Mucosa of rectum (tissue), 2 donors: ENCODE results near the gene MTMR1.
A peak's percentile ranks its signal among the peaks of the same experiment; 100 is the strongest.

Experiments
- H3K27ac ChIP-seq, 2 donors: one replicate each; pipeline ENCODE4 v1.7.0; 2013; ENCODE audit warnings: inconsistent platforms in 2 of 2, low read depth in 2 of 2, low read length in 2 of 2
- H3K27me3 ChIP-seq, 2 donors: one replicate each; pipeline ENCODE4 v1.7.0; 2013; ENCODE audit warnings: low read length in 2 of 2; ENCODE audit not compliant: control insufficient read depth in 2 of 2, insufficient read depth in 2 of 2
- H3K36me3 ChIP-seq, 2 donors: one replicate each; pipeline ENCODE4 v1.7.0; 2013; ENCODE audit warnings: low read length in 2 of 2; ENCODE audit not compliant: control insufficient read depth in 2 of 2, insufficient read depth in 2 of 2
- H3K4me1 ChIP-seq, 2 donors: one replicate each; pipeline ENCODE4 v1.7.0; 2013; ENCODE audit warnings: low read length in 2 of 2, mild to moderate bottlenecking in 1 of 2; ENCODE audit not compliant: control insufficient read depth in 2 of 2, insufficient read depth in 2 of 2
- H3K4me3 ChIP-seq, 2 donors: one replicate each; pipeline ENCODE4 v1.7.0; 2013; ENCODE audit warnings: low read length in 2 of 2
- H3K9ac ChIP-seq, 2 donors: one replicate each; pipeline ENCODE4 v1.7.0; 2013; ENCODE audit warnings: low read length in 2 of 2, low read depth in 1 of 2, mild to moderate bottlenecking in 1 of 2
- H3K9me3 ChIP-seq, 2 donors: one replicate each; pipeline ENCODE4 v1.7.0; 2013; ENCODE audit warnings: low read length in 2 of 2; ENCODE audit not compliant: control insufficient read depth in 2 of 2
- donor health status: healthy.
- donor health status: Normal muscosa, but diverticular disease.

Gene MTMR1

GRCh38 chrX:150692831-150693724 lies at the start of gene MTMR1:
TSS of gene MTMR1 (plus strand) at chrX:150693396. CDS start at chrX:150693531, 135 bp downstream.
- Histone ChIP-seq H3K9me3 (peaks cover 0 to 4% of the 10 kb centered on the region in 2 donors), H3K27ac (peak within 1 kb of the TSS; percentile 61 to 80), H3K4me3 (peak within 1 kb of the TSS; percentile 58 to 79), H3K36me3 (no peaks in the 10 kb centered on the region), H3K4me1 (peaks cover 3 to 5% of the 10 kb centered on the region in 2 donors), H3K9ac (peak within 1 kb of the TSS; percentile 41 to 49), H3K27me3 (peaks cover 0 to 4% of the 10 kb centered on the region in 2 donors)

GRCh38 chrX:150643958-150644357 lies 49.2 kb upstream of the MTMR1 start:
- no peak overlapping the region for H3K27ac ChIP-seq
- H3K36me3 ChIP-seq: peaks cover 18 to 24% of the 10 kb centered on the region in 2 donors
- H3K9ac ChIP-seq: no peak overlapping the region
- H3K4me1 ChIP-seq: no peaks in the 10 kb centered on the region
- no peak overlapping the region for H3K4me3 ChIP-seq
- peaks cover 0 to 3% of the 10 kb centered on the region in 2 donors for H3K27me3 ChIP-seq
- H3K9me3 ChIP-seq: no peaks in the 10 kb centered on the region

GRCh38 chrX:150644422-150644821 lies 48.8 kb upstream of the MTMR1 start:
- no peak overlapping the region for H3K9ac ChIP-seq
- peaks cover 18 to 24% of the 10 kb centered on the region in 2 donors for H3K36me3 ChIP-seq
- H3K4me3 ChIP-seq: no peak overlapping the region
- no peaks in the 10 kb centered on the region for H3K4me1 ChIP-seq
- no peak overlapping the region for H3K27ac ChIP-seq
- peaks cover 0 to 3% of the 10 kb centered on the region in 2 donors for H3K27me3 ChIP-seq
- H3K9me3 ChIP-seq: no peaks in the 10 kb centered on the region

GRCh38 chrX:150647331-150647730 lies 45.9 kb upstream of the MTMR1 start:
- H3K9ac ChIP-seq: no peak overlapping the region
- peaks cover 0 to 3% of the 10 kb centered on the region in 2 donors for H3K27me3 ChIP-seq
- H3K4me1 ChIP-seq: no peaks in the 10 kb centered on the region
- H3K27ac ChIP-seq: no peak overlapping the region
- no peaks in the 10 kb centered on the region for H3K9me3 ChIP-seq
- H3K4me3 ChIP-seq: no peak overlapping the region
- peaks cover 10 to 17% of the 10 kb centered on the region in 2 donors for H3K36me3 ChIP-seq

GRCh38 chrX:150648296-150648940 lies 44.8 kb upstream of the MTMR1 start:
- Histone ChIP-seq H3K9me3 (no peaks in the 10 kb centered on the region), H3K4me1 (no peaks in the 10 kb centered on the region), H3K36me3 (peaks cover 12 to 13% of the 10 kb centered on the region in 2 donors), H3K27me3 (peaks cover 0 to 3% of the 10 kb centered on the region in 2 donors), H3K27ac (no peak overlapping the region), H3K9ac (no peak overlapping the region), H3K4me3 (no peak overlapping the region)

- H3K36me3 ChIP-seq: peaks cover 15 to 19% of the 10 kb centered on the region in 2 donors
- H3K9ac ChIP-seq: no peak overlapping the region
- no peak overlapping the region for H3K4me3 ChIP-seq
- H3K27ac ChIP-seq: no peak overlapping the region
- no peaks in the 10 kb centered on the region for H3K9me3 ChIP-seq
- peaks cover 0 to 3% of the 10 kb centered on the region in 2 donors for H3K27me3 ChIP-seq
- no peaks in the 10 kb centered on the region for H3K4me1 ChIP-seq
These were observed 43.9 kb upstream of the MTMR1 start for GRCh38 chrX:150649096-150649870.

GRCh38 chrX:150651906-150652305 lies 41.3 kb upstream of the MTMR1 start:
- Histone ChIP-seq H3K27me3 (peaks cover 0 to 3% of the 10 kb centered on the region in 2 donors), H3K9ac (no peak overlapping the region), H3K36me3 (peaks cover 10 to 12% of the 10 kb centered on the region in 2 donors), H3K4me3 (no peak overlapping the region), H3K27ac (no peak overlapping the region), H3K9me3 (no peaks in the 10 kb centered on the region), H3K4me1 (no peaks in the 10 kb centered on the region)

GRCh38 chrX:150655788-150656187 lies 37.4 kb upstream of the MTMR1 start:
- Histone ChIP-seq H3K27me3 (no peaks in the 10 kb centered on the region), H3K4me1 (no peaks in the 10 kb centered on the region), H3K36me3 (peaks cover 11 to 14% of the 10 kb centered on the region in 2 donors), H3K9me3 (no peaks in the 10 kb centered on the region), H3K27ac (no peak overlapping the region), H3K4me3 (no peak overlapping the region), H3K9ac (no peak overlapping the region)

- Histone ChIP-seq H3K9ac (no peak overlapping the region), H3K4me1 (no peaks in the 10 kb centered on the region), H3K27me3 (no peaks in the 10 kb centered on the region), H3K4me3 (no peak overlapping the region), H3K27ac (no peak overlapping the region), H3K36me3 (peaks cover 7 to 18% of the 10 kb centered on the region in 2 donors), H3K9me3 (no peaks in the 10 kb centered on the region)
These were observed 30.1 kb upstream of the MTMR1 start for GRCh38 chrX:150663073-150663472.
